ENCODE data around the gene SLC26A6. TPM values are rescaled to one million over a fixed set of nuclear protein-coding genes. Genes with fewer than 3 reads are reported as not detected.

The SLC26A6 gene
- total RNA-seq, 4 donors from 2014 or later, result 6.1 to 17.3 (median 10.1) TPM

DNA sequence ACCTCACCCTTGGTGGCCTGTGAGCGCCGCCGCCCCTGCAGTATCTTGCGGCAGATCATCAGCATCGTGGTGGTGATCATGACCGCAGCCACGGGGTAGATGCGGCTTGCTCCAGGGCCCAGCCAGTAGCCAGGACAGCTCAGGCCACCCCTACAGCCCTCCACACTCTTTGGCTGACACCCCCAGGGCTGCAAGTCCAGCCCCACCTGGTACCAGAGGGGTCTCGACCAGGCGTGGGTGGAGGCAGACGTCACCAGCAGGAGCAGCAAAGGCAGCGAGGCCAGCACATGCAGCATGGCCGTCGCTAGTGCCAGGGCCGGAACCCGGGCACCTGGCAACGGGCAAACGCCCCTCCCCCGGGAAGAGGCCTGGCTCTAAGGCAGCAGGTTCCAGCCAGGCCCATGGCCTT lies 13.8 kb downstream of the SLC26A6 start, which contains the start of gene TMEM89:
TMEM89 (minus strand) TSS at position 309 of the 409 bp plus-strand sequence; CDS start at position 296, 13 bp downstream.
- Histone ChIP-seq H3K27ac (no peak within 1 kb of the TSS), H3K9me3 (no peaks in the 10 kb centered on the region), H3K27me3 (no peaks in the 10 kb centered on the region), H3K4me3 (no peak within 1 kb of the TSS), H3K36me3 (peaks cover 0 to 8% of the 10 kb centered on the region in 2 donors), H3K4me1 (no peaks in the 10 kb centered on the region)
- in situ Hi-C loops (cut with MboI; ENCODE audit: low sequenced_read_pairs in 4 of 4), result no loop called here
- TF ChIP-seq, protein P1, sequence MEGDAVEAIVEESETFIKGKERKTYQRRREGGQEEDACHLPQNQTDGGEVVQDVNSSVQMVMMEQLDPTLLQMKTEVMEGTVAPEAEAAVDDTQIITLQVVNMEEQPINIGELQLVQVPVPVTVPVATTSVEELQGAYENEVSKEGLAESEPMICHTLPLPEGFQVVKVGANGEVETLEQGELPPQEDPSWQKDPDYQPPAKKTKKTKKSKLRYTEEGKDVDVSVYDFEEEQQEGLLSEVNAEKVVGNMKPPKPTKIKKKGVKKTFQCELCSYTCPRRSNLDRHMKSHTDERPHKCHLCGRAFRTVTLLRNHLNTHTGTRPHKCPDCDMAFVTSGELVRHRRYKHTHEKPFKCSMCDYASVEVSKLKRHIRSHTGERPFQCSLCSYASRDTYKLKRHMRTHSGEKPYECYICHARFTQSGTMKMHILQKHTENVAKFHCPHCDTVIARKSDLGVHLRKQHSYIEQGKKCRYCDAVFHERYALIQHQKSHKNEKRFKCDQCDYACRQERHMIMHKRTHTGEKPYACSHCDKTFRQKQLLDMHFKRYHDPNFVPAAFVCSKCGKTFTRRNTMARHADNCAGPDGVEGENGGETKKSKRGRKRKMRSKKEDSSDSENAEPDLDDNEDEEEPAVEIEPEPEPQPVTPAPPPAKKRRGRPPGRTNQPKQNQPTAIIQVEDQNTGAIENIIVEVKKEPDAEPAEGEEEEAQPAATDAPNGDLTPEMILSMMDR (IDR thresholded peaks at IDR 0.05 in 4 of 5, conservative IDR thresholded peaks at IDR 0.05 in 1 of 5), result no peak
- TF ChIP-seq POLR2A (IDR thresholded peaks at IDR 0.05), result no peak
- intact Hi-C loops (cut with DNase I; ENCODE audit: low total_unique reads), result no loop called here
- DNase-seq (no peak), ATAC-seq (no peak)

DNA sequence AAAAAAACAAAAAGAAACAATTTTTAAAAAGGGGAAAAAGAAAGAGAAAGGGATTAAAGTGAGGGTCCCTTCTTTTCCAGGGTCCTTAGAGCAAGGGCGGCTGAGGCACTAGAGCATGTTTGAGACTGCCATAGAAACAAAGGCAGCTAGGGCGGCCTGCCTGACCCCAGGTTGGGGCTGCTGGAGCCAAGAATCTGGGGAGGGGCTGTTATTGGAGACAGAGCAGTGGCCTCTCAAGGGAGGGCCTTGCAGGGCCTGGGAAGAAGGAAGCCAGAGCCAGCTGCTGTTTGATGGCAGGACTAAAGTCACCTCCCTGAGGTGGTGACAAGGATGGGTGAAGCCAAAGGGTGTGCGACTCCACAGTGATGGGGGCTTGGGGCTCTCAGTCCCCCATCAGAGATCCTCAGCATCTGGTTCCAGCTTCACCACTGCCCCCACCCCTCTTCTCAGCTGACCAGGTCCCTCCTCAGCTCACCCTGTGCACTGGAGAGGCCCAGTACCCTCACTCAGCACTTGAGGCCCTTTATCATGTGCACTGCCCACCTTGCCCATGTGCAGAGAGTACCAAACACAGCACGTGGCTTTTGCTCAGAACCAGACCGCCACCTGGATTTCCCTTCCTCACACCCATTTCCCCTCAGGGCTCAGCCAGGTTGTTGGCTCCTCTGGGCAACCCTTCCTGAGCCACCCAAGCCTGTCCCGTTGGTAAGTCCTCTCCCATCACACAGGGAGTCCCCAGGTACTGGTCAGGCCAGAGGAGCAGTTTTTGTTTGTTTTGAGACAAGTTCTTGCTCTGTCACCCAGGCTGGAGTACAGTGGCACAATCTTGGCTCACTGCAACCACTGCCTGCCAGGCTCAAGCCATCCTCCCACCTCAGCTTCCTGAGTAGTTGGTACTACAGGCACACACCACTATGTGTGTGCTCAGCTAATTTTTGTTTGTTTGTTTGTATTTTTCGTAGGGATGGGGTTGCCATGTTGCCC lies 15.4 kb downstream of the SLC26A6 start:
- in situ Hi-C loops (cut with MboI; ENCODE audit: low sequenced_read_pairs in 4 of 4), result no loop called here
- no peaks in the 10 kb centered on the region for H3K36me3 ChIP-seq
- no peak for ATAC-seq
- H3K27ac ChIP-seq, result no peak overlapping the region
- no peaks in the 10 kb centered on the region for H3K4me1 ChIP-seq
- no peak for DNase-seq
- H3K9me3 ChIP-seq, result no peaks in the 10 kb centered on the region
- intact Hi-C loops (cut with DNase I; ENCODE audit: low total_unique reads), result no loop called here
- TF ChIP-seq, protein P1 (IDR thresholded peaks at IDR 0.05 in 4 of 5, conservative IDR thresholded peaks at IDR 0.05 in 1 of 5), result no peak
- no peak for TF ChIP-seq POLR2A (IDR thresholded peaks at IDR 0.05)
- no peaks in the 10 kb centered on the region for H3K27me3 ChIP-seq
- H3K4me3 ChIP-seq, result no peak overlapping the region

DNA sequence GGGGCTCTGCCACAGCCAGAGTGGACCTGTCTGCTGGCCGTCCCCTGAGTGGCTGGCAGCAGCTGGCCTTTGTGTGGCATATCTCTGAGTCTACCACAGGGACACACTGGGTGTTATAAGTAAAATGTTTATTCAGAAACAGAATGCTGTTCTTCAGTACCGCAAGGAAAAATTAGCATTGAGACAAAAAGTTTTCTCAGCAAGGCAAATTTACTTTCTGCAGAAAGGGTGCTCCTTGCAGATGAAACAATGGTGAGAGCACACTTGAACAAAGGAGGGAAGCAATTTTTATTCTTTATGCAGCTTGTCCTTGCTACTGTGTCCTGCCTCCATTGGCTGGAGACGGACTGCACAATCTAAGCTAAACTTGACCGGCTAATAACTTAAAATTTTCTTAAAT lies 17.7 kb downstream of the SLC26A6 start:
- Histone ChIP-seq H3K36me3 (no peaks in the 10 kb centered on the region), H3K27me3 (no peaks in the 10 kb centered on the region), H3K4me3 (no peak overlapping the region), H3K9me3 (no peaks in the 10 kb centered on the region), H3K27ac (no peak overlapping the region), H3K4me1 (no peaks in the 10 kb centered on the region)
- intact Hi-C loops (cut with DNase I; ENCODE audit: low total_unique reads) (no loop called here), in situ Hi-C loops (cut with MboI; ENCODE audit: low sequenced_read_pairs in 4 of 4) (no loop called here)
- DNase-seq, result no peak
- ATAC-seq, result no peak
- TF ChIP-seq, protein P1 (IDR thresholded peaks at IDR 0.05 in 4 of 5, conservative IDR thresholded peaks at IDR 0.05 in 1 of 5), result no peak
- no peak for TF ChIP-seq POLR2A (IDR thresholded peaks at IDR 0.05)

DNA sequence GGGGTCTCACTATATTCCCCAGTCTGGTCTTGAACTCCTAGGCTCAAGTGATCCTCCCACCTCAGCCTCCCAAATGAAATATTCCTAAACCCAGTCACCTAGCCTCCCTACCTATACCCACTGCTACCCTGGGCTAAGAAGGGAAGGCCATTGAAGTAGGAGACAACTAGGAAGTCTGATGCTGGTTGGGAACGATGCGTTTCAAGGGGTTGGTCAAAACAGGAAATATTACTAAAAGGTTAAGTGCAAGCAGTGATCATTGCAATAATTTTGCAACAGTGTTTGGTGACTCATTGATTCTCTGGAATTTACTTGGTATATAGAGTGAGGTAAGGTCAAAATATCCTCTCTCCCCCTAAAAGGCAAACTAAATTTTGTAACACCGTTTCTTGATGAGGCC lies 21.2 kb downstream of the SLC26A6 start:
- H3K4me3 ChIP-seq, result no peak overlapping the region
- TF ChIP-seq POLR2A (IDR thresholded peaks at IDR 0.05), result no peak
- TF ChIP-seq, protein P1 (IDR thresholded peaks at IDR 0.05 in 4 of 5, conservative IDR thresholded peaks at IDR 0.05 in 1 of 5), result no peak
- ATAC-seq (no peak), DNase-seq (no peak)
- H3K27me3 ChIP-seq, result no peaks in the 10 kb centered on the region
- intact Hi-C loops (cut with DNase I; ENCODE audit: low total_unique reads) (no loop called here), in situ Hi-C loops (cut with MboI; ENCODE audit: low sequenced_read_pairs in 4 of 4) (no loop called here)
- H3K27ac ChIP-seq, result no peak overlapping the region
- H3K36me3 ChIP-seq, result no peaks in the 10 kb centered on the region
- H3K4me1 ChIP-seq, result peaks cover 0 to 7% of the 10 kb centered on the region in 2 donors
- H3K9me3 ChIP-seq, result no peaks in the 10 kb centered on the region
